ENCODE measurements around the gene GABRG3. TPM values are rescaled to one million over a fixed set of nuclear protein-coding genes. Genes with fewer than 3 reads are reported as not detected.

GABRG3 gene
- total and polyA plus RNA-seq, 3 donors from 2014 or later, result 3.7 to 13.4 (median 6.9) TPM

DNA sequence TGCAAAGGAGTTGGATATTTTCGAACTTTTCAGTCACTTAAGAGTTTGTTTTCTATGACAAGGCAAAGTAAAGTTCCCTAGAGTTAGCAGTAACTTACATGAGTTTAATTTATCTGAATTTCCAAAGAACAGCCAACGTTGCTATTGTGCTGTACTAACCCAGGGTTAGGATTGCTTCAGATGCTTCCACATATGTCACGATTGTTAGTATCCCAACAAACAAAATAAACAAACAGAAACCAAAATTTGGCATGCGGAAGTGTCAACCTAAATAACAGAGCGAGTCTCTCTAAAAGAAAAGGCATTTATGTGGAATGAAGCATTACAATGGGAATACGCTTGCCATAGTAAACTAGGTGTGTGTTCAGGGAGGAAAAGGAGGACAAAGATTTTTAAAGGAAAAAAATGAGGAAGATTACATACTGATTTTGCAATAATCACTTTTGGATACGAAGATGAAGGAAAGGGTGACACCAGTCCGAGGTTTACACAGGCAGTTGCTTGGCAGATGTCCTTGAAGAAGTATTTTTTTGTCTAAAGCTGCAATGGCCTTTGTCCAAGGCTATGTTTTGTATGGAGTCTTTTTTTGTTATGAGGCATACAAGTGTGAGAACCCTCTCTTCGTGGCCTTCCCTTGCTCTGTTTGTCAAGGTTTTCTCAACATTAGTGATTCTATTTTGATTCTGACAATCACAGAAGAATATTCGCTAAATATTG is 267.9 kb downstream of the GABRG3 start:
- intact Hi-C loops (cut with DNase I; ENCODE audit: low total_unique reads), result no loop called here
- TF ChIP-seq, protein P1, sequence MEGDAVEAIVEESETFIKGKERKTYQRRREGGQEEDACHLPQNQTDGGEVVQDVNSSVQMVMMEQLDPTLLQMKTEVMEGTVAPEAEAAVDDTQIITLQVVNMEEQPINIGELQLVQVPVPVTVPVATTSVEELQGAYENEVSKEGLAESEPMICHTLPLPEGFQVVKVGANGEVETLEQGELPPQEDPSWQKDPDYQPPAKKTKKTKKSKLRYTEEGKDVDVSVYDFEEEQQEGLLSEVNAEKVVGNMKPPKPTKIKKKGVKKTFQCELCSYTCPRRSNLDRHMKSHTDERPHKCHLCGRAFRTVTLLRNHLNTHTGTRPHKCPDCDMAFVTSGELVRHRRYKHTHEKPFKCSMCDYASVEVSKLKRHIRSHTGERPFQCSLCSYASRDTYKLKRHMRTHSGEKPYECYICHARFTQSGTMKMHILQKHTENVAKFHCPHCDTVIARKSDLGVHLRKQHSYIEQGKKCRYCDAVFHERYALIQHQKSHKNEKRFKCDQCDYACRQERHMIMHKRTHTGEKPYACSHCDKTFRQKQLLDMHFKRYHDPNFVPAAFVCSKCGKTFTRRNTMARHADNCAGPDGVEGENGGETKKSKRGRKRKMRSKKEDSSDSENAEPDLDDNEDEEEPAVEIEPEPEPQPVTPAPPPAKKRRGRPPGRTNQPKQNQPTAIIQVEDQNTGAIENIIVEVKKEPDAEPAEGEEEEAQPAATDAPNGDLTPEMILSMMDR (IDR thresholded peaks at IDR 0.05), result no peak
- DNase-seq, result no peak
- H3K27ac ChIP-seq, result no peak overlapping the region
- H3K27me3 ChIP-seq, result no peaks in the 10 kb centered on the region
- H3K4me3 ChIP-seq, result no peak overlapping the region
- H3K4me1 ChIP-seq, result no peaks in the 10 kb centered on the region
- H3K9me3 ChIP-seq, result no peaks in the 10 kb centered on the region
- 55 to 56% methylated on average over 10 of the region's 10 CpGs for WGBS, 2 donors
- H3K36me3 ChIP-seq (ENCODE audit: low read depth, missing control alignments), result no peaks in the 10 kb centered on the region

DNA sequence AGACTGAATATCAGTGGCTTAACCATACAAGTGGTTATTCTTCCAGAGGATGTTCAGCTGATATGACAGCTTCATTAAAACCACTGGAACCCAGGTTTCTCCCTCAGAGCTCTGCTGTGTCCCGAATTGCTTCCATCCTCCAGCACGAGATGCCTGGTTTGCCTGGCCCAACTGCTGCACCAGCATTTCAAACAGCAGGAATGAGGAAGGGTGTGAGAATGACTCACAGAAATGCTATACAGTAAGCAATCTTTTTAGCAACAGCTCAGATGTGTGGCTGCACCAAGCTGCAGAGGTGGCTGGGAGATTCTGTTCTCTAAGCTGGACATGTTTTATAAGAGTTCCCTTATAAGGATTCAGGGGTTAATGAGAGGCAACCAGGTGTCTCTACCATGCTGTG is 271.0 kb downstream of the GABRG3 start:
- WGBS, 2 donors, result 89 to 95% methylated on average over 2 of the region's 2 CpGs
- TF ChIP-seq POLR2A (IDR thresholded peaks at IDR 0.05), result no peak

DNA sequence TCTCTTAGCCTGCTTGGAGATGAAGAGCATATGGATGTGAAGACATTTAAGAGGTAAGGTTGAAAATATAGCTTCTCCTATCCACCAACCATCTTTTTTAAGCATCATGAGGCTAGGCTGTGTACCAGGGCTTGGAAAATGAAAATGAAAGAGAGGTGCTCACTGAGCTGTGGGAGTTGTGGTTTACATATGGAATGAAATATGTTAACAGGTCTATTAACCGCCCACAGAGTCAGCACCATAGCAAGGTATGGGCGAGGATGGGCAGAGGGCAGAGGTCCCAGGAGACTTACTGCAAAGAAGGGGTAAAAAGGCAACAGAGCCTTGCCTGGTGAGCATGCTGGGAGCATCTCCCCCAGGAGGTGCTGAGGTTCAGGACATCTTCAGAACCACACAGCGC is 273.1 kb downstream of the GABRG3 start:
- Histone ChIP-seq H3K9me3 (no peaks in the 10 kb centered on the region), H3K27me3 (no peaks in the 10 kb centered on the region), H3K36me3 (ENCODE audit: low read depth, missing control alignments) (no peaks in the 10 kb centered on the region), H3K4me1 (no peaks in the 10 kb centered on the region), H3K4me3 (no peak overlapping the region), H3K27ac (no peak overlapping the region)
- intact Hi-C loops (cut with DNase I; ENCODE audit: low total_unique reads), result no loop called here
- TF ChIP-seq, protein P1 (IDR thresholded peaks at IDR 0.05), result no peak
- TF ChIP-seq POLR2A (IDR thresholded peaks at IDR 0.05), result no peak
- 90 to 92% methylated on average over 3 of the region's 3 CpGs for WGBS, 2 donors
- no peak for DNase-seq

More for the DNA sequence above, 271.0 kb downstream of the GABRG3 start:
- Histone ChIP-seq H3K4me3 (no peak overlapping the region), H3K27me3 (no peaks in the 10 kb centered on the region), H3K27ac (no peak overlapping the region), H3K9me3 (no peaks in the 10 kb centered on the region), H3K4me1 (no peaks in the 10 kb centered on the region), H3K36me3 (ENCODE audit: low read depth, missing control alignments) (no peaks in the 10 kb centered on the region)
- DNase-seq, result no peak
- intact Hi-C loops (cut with DNase I; ENCODE audit: low total_unique reads), result no loop called here

DNA sequence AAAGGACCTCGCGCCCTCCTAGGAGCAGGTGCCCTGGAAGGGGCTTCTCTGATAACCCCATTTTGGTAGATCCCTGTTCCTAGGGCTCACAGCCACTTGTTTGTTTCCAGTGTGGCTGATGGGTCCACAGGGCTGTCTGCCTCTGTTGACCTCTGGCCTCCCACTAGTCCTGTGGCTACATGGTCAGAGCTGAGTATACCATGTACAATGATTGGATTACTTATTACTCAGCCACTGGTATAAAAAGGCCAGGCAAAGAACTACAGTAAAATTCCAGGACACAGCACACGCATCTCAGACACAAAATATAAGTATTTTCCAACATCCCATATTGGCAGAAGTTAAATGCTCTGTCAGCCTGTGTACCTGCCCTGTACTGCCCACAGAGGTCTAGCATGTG is 277.3 kb downstream of the GABRG3 start:
- H3K36me3 ChIP-seq (ENCODE audit: low read depth, missing control alignments), result no peaks in the 10 kb centered on the region
- DNase-seq, result no peak
- no peaks in the 10 kb centered on the region for H3K9me3 ChIP-seq
- no peak overlapping the region for H3K4me3 ChIP-seq
- no peaks in the 10 kb centered on the region for H3K4me1 ChIP-seq
- no peak overlapping the region for H3K27ac ChIP-seq
- WGBS, 2 donors, result 91 to 95% methylated on average over 3 of the region's 3 CpGs
- H3K27me3 ChIP-seq, result no peaks in the 10 kb centered on the region
- intact Hi-C loops (cut with DNase I; ENCODE audit: low total_unique reads), result no loop called here
- no peak for TF ChIP-seq POLR2A (IDR thresholded peaks at IDR 0.05)
- TF ChIP-seq, protein P1 (IDR thresholded peaks at IDR 0.05), result no peak

DNA sequence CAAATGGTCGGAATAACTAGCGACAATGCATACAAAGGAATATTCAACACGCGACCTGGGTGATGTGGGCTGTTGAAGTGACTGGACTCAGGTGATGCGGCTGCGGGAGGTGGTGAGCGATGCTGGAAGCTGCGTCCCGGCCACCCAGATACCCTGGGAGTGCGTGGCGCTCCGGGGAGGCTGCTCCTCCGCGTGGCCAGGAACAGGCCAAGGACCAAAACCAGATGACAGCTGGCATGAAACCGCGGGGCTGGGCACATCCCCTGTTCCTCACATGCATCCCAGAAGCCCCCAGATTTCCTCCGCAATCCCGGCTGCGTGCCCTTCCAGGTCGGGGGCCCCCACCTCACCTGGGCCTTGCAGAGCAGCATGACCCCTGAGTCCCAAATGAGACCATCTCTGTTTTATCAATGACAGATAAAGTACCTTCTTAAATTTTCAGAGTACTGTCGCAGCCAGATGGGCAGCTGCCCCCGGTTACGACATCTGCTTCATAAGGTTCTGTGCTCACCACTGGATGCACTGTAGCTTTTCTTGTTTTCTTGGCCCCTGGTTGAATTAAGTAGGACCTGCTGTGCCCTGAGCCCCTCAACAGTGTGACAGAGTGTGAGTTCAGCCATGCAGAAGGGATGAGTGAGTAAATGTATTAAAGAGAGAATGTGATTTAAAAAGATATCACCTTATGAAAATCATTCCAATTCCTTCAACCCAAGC is 278.2 kb downstream of the GABRG3 start:
- Histone ChIP-seq H3K4me3 (no peak overlapping the region), H3K27ac (no peak overlapping the region), H3K27me3 (no peaks in the 10 kb centered on the region), H3K4me1 (no peaks in the 10 kb centered on the region), H3K9me3 (no peaks in the 10 kb centered on the region), H3K36me3 (ENCODE audit: low read depth, missing control alignments) (no peaks in the 10 kb centered on the region)
- no peak for TF ChIP-seq POLR2A (IDR thresholded peaks at IDR 0.05)
- TF ChIP-seq, protein P1 (IDR thresholded peaks at IDR 0.05), result no peak
- no peak for DNase-seq
- 88 to 93% methylated on average over 23 of the region's 23 CpGs for WGBS, 2 donors
- intact Hi-C loops (cut with DNase I; ENCODE audit: low total_unique reads), result no loop called here
